ENCODE data around the gene PIP4K2A.
"Not testable (repeated sequence)": the region's sequence is repeated elsewhere in the genome, so short reads cannot be mapped to it uniquely, and the experiment has no call there.

Gene PIP4K2A

GRCh38 chr10:22714479-22715289, at the start of gene PIP4K2A:
TSS of gene PIP4K2A (minus strand) at chr10:22714578. CDS start at chr10:22714326, 252 bp downstream.
- peak; percentile 64 for DNase-seq (ENCODE audit: low read depth)

- DNase-seq (ENCODE audit: low read depth): no peak
These were observed 47.3 kb upstream of the PIP4K2A start for GRCh38 chr10:22761569-22762220.

GRCh38 chr10:22760025-22760424, 45.6 kb upstream of the PIP4K2A start:
- DNase-seq (ENCODE audit: low read depth): no peak

- no peak for DNase-seq (ENCODE audit: low read depth)
These were observed 44.5 kb upstream of the PIP4K2A start for GRCh38 chr10:22758867-22759266.

GRCh38 chr10:22754296-22754695, 39.9 kb upstream of the PIP4K2A start:
- DNase-seq (ENCODE audit: low read depth): no peak

- DNase-seq (ENCODE audit: low read depth): no peak
These were observed 39.4 kb upstream of the PIP4K2A start for GRCh38 chr10:22753786-22754185.

- DNase-seq (ENCODE audit: low read depth): no peak
These were observed 38.0 kb upstream of the PIP4K2A start for GRCh38 chr10:22752272-22752889.

GRCh38 chr10:22750131-22750530, 35.8 kb upstream of the PIP4K2A start:
- DNase-seq (ENCODE audit: low read depth): no peak

GRCh38 chr10:22744858-22745257, 30.5 kb upstream of the PIP4K2A start:
- DNase-seq (ENCODE audit: low read depth): not testable (repeated sequence)

GRCh38 chr10:22742678-22743077, 28.3 kb upstream of the PIP4K2A start:
- no peak for DNase-seq (ENCODE audit: low read depth)

GRCh38 chr10:22741631-22742030, 27.3 kb upstream of the PIP4K2A start:
- not testable (repeated sequence) for DNase-seq (ENCODE audit: low read depth)

GRCh38 chr10:22740180-22740579, 25.8 kb upstream of the PIP4K2A start:
- DNase-seq (ENCODE audit: low read depth): no peak

GRCh38 chr10:22737587-22737986, 23.2 kb upstream of the PIP4K2A start:
- peak; percentile 81 for DNase-seq (ENCODE audit: low read depth)

GRCh38 chr10:22736134-22736533, 21.8 kb upstream of the PIP4K2A start:
- no peak for DNase-seq (ENCODE audit: low read depth)

- no peak for DNase-seq (ENCODE audit: low read depth)
These were observed 19.6 kb upstream of the PIP4K2A start for GRCh38 chr10:22733992-22734391.

- DNase-seq (ENCODE audit: low read depth): no peak
These were observed 13.3 kb upstream of the PIP4K2A start for GRCh38 chr10:22727663-22728062.

GRCh38 chr10:22727112-22727511, 12.7 kb upstream of the PIP4K2A start:
- DNase-seq (ENCODE audit: low read depth): no peak

- no peak for DNase-seq (ENCODE audit: low read depth)
These were observed 10.4 kb upstream of the PIP4K2A start for GRCh38 chr10:22724773-22725172.

- DNase-seq (ENCODE audit: low read depth): no peak
These were observed 9.4 kb upstream of the PIP4K2A start for GRCh38 chr10:22723783-22724182.

- DNase-seq (ENCODE audit: low read depth): no peak
These were observed 9.0 kb upstream of the PIP4K2A start for GRCh38 chr10:22723343-22723779.

GRCh38 chr10:22722626-22723169, 8.3 kb upstream of the PIP4K2A start:
- no peak for DNase-seq (ENCODE audit: low read depth)

GRCh38 chr10:22720667-22721066, 6.3 kb upstream of the PIP4K2A start:
- DNase-seq (ENCODE audit: low read depth): no peak
